GM19351 (cell line): ENCODE data around the gene WBP2NL.

Source experiments
- ATAC-seq: cut with Tn5 transposase; IDR thresholded peaks from one replicate; pipeline ENCODE4 v1.9.1; 2021; ENCODE audit warnings: mild to moderate bottlenecking, moderate library complexity; ENCODE audit not compliant: unreplicated experiment

The WBP2NL gene

DNA sequence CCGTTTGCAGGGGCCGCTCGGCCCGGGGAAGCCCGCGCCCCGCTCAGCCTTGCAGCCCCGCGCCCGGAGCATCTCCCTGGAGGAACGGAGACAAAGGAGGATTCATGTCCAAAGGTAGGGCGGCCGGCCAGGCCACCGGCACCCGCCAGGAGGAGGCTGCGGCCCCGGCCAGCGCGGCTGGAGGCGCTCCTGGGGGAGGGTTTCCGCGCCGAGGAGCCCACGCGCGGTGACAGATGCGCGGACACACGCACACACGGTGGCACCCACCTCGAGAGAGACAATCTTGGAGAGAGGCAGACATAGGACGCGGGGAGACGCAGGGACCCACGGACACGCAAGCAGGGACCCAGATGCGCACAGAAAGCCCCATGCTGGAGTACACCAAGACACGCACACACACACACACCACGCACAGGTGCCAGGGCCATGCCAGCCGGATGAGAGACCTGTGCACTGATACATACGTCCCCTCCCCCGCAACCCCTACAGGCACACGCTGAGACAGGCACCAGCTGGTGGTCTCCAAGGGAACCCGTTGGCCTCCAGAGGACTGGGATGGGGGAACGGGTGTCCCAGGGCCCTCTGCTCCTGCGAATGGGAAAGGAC, 21.5 kb upstream of the WBP2NL start:
- ATAC-seq: no peak

DNA sequence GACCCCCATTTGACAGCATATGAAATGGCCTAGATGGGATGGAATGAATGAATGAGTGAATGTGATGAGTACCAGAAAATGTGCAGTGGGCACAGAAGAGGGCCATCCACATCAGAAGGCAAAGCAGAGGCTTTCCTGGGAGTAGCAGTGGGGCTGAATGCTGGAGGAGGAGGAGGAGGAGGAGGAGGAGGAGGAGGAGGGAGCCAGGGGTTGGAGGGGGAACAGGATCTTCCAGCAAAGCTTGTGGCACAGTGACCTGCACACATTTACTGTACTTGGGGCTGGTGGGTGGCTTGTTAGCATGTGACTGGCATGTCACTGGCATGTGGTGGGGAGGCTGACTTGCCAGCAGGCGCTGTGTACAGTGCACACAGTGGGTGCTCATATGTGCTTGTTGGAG, 19.9 kb upstream of the WBP2NL start:
- no peak for ATAC-seq

DNA sequence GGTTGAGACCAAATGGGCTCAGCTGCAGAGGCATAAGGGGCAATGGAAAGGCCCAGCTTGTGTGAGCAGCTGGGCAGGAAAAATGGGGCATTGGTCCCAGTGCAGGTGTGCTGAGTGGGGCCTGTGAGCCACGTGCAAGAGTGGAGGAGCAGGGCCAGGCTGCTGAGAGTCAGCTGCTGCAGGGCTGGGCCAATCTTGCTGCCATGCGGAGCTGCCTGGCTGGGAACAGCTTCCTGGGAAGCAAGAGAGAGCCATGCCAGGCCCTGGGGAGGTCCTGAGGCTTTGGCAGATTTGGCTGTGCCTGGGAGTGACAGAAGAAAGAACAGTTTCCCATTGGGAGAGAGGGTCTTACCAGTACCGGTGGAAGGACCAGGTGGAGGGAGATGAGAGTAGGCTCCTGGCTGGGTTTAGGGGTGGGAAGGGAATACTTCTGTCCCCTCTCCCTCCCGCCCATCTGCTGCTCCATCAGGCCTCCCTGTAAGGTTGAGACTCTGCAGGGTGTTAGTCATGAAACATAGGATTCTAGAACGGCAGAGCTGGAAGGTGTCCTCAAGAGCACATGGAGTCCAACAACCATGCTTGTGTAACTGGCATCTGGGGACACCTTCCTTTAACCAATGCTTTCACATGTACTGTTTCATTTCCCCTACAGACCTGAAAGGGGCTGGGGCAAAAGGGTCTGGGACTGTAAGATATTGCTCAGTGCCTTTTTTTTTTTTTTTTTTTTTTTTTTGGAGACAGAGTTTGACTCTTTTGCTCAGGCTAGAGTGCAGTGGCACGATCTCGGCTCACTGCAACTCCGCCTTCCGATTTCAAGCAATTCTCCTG, 19.0 kb upstream of the WBP2NL start:
- ATAC-seq: no peak

DNA sequence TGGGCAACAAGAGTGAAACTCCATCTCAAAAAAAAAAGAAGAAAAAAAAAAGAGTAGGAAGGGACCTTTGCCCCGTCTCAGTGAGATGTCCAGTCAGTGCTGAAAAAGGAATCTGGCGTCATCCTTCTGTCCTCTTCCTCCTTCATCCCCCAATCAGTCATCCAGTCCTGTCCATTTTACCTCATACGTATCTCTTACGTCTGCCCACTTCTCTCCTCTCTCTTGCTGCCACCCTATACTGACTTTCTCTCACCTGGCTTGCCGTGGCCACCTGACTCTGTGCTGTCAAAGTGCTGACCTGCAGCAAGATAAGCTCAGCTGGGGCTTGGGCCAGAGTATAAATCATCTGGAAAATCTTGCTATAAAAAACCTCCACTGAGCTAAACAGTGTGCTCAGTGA, 15.7 kb upstream of the WBP2NL start:
- no peak for ATAC-seq

DNA sequence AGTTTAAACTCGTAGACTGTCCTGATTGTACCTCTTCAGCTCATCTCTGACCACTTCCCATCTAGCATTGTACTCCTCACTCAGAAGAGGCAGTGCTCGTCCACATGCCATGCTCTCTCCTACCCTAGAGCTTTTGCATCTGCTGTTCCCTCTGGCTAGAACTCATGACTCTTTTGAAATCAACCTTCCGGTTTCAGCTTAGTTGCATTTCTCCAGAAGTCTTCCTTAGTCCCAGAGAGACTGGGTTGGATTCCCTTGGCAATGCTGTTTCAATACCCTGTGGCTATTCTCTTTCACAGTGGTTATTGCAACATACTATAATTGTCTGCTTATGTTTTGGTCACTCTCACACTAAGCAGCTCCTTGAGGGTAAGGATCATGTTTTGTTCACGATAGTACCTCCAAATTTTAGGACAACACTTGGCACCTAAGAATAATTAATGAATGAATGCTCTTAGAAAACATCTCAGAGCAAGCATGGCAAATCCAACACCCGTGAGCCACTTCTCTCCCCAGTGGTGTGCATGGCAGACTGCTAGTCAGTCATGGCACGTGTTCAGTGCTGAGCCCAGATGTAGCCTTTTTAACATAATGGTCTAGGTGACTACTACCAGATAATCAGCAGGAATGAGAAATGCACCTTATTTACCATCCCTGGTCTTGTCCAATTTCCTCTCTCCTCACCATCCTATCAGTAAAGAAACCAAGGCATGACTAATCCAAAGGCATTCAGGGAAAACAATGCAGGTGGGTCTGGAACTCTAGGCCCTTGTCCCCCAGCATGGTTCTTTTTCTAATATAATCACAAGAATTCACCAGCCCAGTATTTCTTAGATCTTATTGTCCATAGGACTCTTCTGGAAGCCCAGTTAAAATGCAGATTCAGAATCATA, 14.8 kb upstream of the WBP2NL start:
- ATAC-seq: no peak

DNA sequence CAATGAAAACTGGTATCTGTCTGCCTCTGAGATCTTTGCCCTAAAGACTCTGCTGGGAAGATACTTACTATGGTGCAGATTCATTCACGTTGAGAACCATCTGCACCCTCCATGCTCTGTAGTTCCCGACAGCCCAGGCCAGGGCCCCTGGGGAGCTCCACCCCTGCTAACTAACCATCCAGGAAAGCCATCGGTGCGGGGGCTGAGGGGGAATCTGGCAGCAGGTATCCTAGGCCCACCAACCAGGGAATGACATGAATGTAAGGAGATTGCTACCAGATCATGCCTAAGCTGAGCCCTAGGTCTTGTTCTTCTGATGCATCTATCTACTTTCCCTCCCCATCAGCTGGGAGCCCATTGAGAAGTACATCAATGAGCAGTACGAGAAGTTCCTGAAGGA, 11.3 kb upstream of the WBP2NL start:
- ATAC-seq: no peak

DNA sequence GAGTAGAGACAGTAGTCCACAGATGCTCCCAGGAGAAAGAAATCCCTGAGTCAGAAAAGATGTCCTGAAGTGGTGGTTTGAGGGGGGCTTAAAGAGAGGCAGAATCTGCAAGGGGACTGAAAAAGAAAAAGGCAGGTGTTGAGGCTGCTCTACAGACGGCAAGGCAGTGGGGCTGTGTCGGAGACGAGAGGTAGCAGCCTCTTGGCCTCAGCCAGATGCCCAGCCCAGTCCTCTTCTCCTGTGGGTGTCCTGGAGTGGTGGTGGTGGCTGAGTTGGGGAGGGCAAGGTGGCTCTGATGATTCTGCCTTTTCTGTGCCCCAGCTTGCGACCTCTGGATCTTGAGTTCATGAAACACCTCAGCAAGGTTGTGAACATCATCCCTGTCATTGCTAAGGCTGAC, 9.3 kb upstream of the WBP2NL start:
- no peak for ATAC-seq

DNA sequence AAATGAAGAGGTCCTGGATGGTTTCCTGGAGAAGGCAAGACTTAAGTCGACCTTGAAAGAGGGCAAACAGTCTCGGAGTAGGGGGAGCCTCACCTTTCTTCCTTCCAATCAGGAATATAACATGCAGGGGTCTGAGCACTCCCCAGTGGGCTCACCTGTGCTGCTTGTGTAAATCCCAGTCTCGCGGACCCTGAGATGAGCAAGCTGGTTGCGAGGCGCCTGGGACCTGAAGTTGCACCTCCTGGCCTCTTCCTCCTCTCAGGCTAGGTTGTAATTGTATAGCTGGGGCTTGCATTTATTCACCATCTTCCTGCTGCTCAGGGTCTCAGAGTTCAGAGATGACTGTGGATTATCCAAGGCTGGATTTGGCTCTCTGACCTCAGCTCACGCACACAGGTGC, 7.5 kb upstream of the WBP2NL start:
- ATAC-seq: no peak

DNA sequence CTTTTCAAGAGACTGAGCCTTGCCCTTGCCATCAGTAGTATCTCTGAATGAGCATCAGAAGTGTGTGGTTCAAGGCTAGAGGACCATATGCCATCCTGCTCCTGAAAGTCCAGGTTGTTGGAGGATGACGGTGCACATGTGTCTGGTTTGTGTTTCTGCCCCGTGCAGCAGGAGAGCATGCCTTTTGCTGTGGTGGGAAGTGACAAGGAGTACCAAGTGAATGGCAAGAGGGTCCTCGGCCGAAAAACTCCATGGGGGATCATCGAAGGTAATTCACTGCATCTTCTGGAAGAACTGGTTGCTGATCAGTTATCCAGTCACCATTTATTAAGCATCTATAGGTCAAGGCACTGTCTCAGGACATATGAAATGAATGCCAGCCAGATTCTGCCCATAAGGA, 6.1 kb upstream of the WBP2NL start:
- no peak for ATAC-seq

DNA sequence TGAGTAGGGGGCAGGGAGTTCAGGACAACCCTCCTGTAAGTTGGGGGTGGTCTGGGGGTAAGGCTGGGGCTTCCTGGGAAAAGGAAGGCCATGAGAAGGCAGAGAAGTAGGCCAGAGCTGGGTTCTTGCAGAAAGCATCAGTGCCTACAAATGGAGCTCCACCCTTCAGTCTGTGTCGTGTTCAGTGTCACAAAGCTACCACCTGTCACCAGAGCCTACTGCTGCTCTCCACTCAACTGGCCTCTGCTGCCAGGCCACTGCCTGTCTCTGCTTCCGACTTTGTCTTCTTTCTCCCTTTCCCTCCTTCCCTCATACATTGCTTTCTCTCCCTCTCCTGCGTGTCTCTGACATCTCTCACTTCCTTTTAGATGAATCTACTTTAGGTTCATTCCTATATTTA, 3.4 kb upstream of the WBP2NL start:
- ATAC-seq: no peak

DNA sequence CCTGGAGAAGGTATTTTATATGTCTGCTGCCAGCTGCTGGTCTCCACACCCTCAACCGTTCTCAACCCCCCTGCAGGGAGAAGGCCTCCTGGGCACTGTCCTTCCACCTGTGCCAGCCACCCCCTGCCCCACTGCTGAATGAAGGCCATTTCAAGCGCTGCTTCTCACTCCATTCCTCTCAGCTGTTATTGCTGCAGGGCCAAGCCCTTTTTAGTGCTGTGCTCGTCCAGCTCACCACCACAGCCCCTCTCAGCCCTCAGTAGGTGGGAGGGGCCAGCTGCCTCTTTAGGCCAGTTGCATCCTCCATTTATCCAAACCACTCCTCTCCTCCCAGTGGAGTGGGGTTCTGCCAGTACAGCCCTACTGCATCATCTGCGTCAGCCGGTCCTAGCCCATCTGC, 1.8 kb upstream of the WBP2NL start:
- no peak for ATAC-seq

DNA sequence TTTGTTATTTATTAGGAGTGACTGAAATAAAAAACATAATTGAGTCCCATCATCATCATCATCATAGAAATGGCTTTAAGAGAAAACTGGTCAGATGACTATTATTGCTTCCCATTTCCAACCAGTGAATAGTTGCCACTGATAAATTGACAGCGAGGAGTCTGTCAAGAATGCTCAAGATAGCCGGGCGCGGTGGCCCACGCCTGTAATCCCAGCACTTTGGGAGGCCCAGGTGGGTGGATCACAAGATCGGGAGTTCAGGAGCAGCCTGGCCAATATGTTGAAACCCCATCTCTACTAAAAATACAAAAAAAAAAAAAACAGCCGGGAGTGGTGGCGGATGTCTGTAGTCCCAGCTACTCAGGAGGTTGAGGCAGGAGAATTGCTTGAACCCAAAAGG, 1.9 kb downstream of the WBP2NL start:
- no peak for ATAC-seq

DNA sequence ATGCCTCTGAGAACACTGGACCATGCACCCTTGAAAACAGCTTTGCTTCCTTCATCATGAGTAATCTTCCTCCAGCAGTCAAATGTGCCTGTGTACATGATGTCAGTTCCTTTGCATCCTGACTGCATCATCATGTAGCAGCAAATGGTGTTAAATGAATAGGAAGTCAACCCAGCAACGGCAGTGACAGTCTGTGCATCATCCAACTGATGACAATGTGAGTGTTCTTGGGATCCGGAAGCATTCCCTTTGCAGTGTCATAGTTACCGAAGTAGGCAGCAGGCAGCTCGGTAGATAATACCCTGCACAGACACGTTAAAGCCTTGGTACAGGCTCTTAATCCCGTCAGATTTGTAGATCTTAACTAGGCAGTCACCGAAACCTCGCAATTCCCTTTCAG, 2.5 kb downstream of the WBP2NL start:
- no peak for ATAC-seq

DNA sequence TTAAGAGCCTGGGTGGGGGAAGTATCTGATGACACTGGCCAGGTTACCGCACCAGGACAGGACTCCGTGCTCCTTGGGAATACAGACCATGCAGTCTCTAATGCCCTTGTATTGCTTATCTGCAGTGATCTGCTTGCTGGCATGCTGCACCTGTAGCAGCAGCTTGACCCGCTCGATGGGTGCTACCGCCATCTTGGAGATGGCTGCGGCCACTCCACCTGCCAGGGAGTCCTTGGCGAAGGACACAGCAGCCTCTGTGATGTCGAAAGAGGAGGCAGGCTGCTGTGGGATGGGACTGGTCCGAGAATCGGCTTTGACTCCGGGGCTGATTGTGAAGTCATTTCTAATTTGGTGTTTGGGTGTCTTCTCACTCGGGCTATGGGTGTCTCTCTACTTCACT, 3.1 kb downstream of the WBP2NL start:
- ATAC-seq: no peak

DNA sequence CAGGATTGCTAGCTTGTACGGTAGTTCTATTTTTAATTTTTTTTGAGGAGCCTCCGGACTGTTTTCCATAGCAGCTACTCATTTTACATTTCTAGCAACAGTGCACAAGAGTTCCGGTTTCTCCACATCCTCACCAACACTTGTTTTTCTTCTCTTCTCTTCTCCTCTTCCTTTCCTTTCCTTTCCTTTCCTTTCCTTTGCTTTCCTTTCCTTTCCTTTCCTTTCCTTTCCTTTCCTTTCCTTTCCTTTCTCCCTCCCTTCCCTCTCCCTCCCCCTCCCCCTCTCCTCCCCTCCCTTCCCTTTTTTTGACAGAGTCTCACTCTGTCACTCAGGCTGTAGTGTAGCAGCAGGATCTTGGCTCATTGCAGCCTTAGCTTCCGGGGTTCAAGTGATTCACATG, 9.3 kb downstream of the WBP2NL start:
- ATAC-seq: no peak

DNA sequence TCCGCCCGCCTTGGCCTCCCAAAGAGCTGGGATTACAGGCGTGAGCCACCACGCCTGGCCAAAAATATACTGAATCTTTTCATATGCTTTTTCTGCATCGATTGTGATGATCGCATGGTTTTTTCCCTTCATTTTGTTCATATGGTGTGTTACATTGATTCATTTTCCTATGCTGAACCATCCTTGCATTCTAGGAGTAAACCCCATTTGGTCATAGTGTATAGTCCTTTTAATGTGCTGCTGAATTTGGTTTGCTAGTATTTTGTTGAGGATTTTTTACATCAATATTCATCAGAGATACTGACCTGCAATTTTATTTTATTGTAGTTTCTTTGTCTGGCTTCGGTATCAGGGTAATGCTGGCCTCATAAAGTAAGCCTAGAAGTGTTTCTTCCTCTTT, 12.2 kb downstream of the WBP2NL start:
- no peak for ATAC-seq

DNA sequence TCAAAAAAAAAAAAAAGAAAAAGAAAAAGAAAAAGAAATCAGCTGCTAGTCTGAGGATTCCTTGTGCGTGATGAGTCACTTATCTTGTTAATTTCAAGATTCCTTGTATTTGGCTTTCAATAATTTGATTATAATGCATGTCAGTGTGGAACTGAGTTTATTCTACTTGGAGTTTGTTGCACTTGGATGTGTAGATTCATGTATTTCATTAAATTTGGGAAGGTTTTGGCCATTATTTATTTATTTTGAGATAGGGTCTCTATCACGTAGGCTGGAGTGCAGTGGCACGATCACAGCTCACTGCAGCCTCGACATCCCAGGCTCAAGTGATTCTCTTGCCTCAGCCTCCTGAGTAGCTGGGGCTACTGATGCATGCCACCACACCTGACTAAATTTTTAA, 14.8 kb downstream of the WBP2NL start:
- no peak for ATAC-seq

DNA sequence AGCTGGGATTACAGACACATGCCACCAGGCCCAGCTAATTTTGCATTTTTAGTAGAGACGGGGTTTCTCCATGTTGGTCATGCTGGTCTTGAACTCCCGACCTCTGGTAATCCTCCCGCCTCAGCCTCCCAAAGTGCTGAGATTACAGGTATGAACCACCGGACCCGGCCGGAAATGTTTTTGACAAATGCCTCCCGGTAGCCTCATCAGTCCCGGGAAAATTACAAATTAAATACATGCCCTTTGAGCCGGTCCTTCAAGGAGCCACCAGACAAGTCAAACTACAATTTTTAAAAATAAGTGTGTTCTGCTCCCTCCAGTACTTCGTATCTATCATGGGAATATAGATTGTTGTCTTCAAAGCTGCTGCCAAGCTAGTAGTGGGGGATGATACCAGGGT, 17.5 kb downstream of the WBP2NL start:
- ATAC-seq: no peak

DNA sequence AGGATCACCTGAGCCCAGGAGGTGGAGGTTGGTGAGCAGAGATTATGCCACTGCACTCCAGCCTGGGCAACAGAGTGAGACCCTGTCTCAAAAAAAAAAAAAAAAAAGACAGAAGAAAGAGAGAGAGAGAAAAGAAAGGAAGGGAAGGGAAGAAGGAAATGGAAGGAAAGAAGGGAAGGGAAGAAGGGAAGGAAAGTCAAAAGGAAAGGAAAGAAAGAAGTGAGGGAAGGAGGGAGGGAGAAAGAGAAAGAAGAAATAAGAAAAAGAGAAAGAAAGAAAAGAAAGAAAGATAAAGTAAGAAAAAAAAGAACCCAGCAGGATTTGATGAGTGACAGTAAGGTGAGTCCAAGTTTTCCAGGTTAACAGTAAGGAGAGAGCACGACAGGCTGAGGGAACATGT, 19.6 kb downstream of the WBP2NL start:
- no peak for ATAC-seq

DNA sequence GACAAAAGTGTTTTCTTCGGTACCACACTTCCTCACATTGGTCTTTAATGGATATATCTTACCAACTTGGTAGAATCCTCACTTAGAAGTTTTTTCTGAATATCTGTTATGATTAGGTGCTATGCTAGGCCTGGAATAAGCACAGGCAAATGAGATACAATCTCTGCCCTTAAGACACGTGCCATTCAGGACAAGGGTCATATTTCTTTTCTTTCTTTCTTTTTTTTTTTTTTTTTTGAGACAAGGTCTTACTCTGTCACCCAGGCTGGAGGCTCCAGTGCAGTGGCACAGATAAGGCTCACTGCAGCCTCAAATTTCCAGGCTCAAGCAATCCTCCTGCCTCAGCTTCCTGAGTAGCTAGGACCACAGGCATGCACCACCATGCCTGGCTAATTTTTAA, 23.0 kb downstream of the WBP2NL start:
- ATAC-seq: no peak

DNA sequence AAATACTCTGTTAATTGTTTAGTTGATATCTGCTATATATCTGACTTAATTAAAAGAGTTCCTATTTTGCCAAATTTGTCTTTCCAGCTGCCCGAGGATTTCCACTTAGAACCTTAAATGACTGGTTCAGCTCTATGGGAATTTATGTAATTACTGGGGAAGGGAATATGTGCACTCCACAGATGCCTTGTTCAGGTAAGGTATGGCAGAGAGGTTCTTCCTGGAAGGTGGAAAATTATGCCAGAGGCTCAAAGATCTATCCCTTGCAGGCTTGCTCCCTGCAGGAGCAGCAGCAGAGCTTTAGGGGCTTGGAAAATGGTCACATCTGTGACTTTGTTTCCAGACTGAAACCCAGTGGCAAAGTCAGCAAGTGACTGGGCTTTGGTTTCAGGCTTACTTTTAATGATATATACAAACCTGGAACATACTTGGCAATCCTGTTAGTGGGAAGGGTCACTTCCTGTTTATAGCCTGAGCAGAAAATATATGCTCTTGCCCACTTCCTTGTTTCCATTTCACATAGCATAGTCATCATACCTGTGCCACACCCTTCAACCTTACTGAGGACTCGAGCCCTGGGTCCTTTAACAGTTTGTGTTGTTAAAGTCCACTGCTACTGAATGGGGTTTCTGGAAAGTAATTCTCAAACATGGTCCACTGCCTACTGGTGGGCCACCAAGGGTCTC, 23.7 kb downstream of the WBP2NL start:
- no peak for ATAC-seq
